ENCODE results near the gene EPX.

Gene EPX

GRCh38 chr17:58186591-58186990 lies 5.9 kb upstream of the EPX start:
- no peak for DNase-seq

GRCh38 chr17:58187063-58187462 lies 5.5 kb upstream of the EPX start:
- DNase-seq = no peak

- DNase-seq = no peak
These were observed 4.9 kb upstream of the EPX start for GRCh38 chr17:58187675-58188074.

DNA sequence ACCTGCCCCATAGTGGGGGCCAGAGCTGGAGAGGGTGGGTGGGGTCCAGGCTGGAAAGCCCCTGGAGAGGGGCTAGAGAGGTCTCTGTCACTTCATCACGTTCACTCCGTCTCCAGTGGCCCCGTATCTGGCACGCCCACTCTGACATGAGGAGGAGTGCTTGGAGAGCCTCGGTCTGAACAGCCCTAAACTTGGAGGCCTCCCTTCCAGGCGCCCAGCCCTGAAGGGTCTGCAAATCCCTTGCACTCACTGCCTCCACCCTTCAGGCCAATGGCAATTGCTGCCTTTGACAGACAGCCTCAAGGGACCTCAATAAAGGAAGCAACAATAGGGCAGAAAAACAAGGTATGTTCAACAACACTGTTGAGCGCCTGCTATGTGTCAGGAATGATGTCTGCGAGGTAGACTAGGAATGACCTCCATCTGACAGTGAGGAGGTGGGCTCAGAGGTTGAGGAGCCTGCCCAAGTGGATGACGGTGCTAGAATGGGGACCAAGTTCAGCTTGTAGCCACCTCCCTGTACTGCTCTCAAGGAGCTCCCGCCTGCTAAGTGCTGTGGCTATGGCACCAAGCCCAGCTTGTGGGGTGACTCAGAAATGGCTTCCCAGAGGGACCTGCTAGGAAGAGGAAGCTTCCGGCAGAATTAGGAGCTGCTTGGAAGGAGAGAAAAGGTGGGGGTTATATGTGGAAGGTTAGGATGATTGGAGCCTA lies 2.9 kb upstream of the EPX start:
- DNase-seq = peak; percentile 85

- DNase-seq = no peak
These were observed 1.2 kb upstream of the EPX start for GRCh38 chr17:58191241-58191896.

DNA sequence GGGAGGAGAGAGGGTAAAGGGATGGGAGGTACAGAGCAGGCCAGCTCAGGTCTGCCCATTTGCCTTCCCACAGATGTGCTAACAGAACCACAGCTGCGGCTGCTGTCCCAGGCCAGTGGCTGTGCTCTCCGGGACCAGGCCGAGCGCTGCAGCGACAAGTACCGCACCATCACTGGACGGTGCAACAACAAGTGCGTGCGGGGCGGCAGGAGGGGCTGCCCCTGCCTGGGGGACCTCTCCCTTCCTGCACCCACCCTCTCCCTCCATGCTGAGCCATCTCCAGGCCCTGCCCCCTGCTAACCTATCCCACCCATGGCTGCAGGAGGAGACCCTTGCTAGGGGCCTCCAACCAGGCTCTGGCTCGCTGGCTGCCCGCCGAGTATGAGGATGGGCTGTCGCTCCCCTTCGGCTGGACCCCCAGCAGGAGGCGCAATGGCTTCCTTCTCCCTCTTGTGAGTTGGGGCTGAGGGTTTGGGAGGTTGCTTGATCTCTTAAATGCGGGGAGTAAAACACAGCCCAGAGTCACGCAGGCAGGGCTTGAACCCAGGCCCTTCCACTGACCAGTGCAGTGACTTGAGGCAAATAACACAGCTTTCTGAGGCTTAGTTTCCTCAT lies 1.2 kb downstream of the EPX start:
- no peak for DNase-seq

GRCh38 chr17:58195518-58196123 lies 3.1 kb downstream of the EPX start:
- DNase-seq = no peak

GRCh38 chr17:58196610-58197009 lies 4.1 kb downstream of the EPX start:
- DNase-seq = no peak

DNA sequence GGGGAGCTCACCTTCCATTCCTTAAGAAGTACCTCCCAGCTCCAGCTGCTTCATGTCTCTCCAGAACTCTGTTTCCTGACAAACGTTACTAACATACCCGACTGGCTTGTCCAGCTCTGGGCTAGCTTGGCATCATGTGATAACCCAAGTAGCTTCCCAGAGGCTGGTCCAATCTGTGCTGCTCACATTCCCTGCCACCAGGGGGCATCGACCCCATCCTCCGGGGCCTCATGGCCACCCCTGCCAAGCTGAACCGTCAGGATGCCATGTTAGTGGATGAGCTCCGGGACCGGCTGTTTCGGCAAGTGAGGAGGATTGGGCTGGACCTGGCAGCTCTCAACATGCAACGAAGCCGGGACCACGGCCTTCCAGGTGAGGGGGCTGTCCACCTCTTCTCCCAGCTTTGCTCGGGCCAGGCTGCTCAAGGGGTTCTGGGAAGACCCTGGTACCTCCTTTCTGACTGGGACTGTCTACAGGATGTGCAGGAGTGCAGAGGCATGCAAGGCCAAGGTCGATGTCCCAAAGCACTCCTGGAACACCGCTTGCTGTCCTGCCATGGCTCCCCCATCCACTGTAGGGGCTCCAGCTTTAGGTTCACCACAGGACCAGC lies 7.6 kb downstream of the EPX start:
- peak; percentile 49 for DNase-seq

- no peak for DNase-seq
These were observed 10.3 kb downstream of the EPX start for GRCh38 chr17:58202859-58203258.

GRCh38 chr17:58204796-58205195 lies 12.3 kb downstream of the EPX start:
- DNase-seq = no peak

GRCh38 chr17:58205936-58206335 lies 13.4 kb downstream of the EPX start:
- no peak for DNase-seq

- DNase-seq = no peak
These were observed 14.9 kb downstream of the EPX start for GRCh38 chr17:58207451-58207850.

DNA sequence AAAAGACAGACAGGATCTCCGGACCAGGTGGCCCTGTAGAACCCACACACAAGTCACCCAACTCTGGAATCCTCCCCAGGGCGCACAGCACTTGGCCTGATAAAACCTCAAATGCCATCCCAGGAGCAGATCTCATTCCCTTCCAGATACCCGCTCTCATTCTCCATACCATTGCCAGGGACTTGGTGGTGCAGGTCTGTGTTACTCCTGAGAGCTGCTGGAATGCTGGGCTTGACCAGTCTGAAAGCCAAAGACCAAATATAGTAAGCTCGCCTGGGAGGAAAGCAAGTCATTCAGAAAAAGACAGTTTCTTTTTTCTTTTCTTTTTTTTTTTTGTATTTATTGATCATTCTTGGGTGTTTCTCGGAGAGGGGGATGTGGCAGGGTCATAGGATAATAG lies 15.8 kb downstream of the EPX start:
- DNase-seq = no peak

DNA sequence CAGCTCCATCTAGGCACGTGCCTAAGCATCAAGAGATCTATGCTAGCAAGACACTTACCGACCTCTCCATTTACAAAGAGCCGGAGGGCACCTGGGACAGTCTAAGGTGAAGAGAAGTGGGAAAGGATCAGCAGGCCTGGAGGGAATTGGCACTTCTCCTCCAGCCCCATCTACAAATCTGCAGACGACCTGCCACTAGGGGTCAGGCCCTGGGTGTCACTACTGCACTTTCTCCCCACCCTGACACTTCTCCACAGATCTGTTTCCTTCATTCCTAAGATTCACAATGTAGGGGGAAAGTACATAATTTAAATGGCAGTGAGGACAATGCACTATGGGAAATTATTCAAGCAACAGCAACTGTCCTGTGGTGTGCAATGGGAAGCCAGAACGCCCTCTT lies 18.4 kb downstream of the EPX start:
- no peak for DNase-seq

- no peak for DNase-seq
These were observed 23.2 kb downstream of the EPX start for GRCh38 chr17:58215685-58216084.

DNA sequence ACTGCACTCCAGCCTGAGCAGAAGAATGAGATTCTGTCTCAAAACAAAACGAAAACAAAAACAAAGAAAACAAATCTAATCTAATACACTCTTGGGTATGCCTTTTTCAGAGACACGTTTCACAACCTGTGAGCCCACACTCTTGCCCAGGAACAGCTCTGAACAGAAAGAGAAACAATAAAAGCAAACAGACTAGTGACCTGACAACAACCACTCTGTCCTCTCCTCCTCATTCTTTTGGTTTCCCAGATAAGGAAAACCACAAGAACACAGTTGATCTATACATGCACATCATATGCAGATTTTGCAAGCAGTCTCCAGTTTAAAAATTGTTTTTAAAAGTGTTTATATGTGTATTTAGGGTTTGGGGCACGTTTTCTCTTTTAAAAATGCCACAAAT lies 25.2 kb downstream of the EPX start:
- DNase-seq = no peak

DNA sequence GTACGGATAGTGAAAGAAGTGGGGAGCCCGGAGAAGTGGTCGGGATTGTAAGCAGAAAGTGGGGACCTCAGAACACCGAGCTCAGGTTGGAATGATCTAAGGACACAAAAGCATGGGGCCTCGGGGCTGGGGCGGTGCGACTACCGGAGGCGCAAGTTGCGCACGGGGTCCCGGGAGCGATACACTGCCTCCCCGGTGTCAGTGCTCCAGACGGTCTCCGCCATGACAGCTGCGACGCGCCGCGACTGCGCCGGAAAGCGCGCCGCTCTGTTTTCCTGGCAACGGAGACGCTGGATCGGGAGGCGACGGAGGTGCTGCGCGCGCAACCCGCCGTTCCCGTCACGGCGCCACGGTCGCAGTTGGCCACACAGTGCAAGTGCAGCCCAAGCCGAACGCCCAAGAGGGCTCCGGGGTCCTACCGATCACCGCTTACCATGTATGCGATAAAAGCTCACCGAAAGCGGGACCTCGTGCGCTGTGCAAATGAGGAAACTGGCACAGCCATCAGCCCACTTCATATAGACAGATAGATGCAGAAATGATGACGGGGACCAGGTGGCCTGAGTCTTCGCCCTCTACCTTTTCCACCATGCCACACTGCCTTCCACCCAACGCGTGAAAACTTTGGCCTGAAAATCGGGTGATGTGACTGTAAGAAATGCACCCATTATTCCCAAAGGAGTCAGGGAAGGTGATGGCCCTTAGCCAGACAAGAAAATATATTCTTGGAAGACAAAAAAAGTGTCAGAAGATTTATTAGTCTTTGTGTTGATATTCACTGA lies 26.7 kb downstream of the EPX start, which contains the start of gene MKS1:
Gene MKS1 (minus strand): TSS at position 249 of the 782 bp plus-strand sequence. CDS start 25 bp downstream, at position 224.
- DNase-seq = peak; percentile 90

- DNase-seq = no peak
These were observed 27.3 kb downstream of the EPX start for GRCh38 chr17:58219789-58220183.

DNA sequence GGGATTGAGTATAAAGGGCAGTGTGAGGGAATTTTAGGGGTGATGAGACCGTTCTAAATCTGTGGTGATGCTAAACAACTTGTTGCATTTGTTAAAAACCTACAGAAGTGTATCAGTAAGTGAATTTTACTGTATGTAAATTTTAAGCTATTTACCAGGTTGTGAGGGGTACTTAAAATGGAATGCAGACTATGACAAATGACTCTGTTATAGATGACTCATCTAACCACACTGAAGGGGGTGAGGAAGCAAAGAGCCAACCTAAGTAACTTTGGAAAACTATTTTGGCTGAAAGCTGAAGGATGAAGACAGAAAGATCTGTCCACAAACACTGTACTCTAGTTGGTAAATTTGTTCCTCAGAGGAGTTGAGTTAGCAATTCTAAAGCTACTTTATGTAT lies 31.8 kb downstream of the EPX start:
- peak; percentile 83 for DNase-seq

- DNase-seq = no peak
These were observed 35.2 kb downstream of the EPX start for GRCh38 chr17:58227733-58228132.

GRCh38 chr17:58228679-58229078 lies 36.2 kb downstream of the EPX start:
- no peak for DNase-seq

GRCh38 chr17:58229384-58229783 lies 36.9 kb downstream of the EPX start:
- no peak for DNase-seq

Measured in fibroblast of skin of right quadriceps (primary cell).